ENCODE measurements around the gene RNF223. TPM values are rescaled to one million over a fixed set of nuclear protein-coding genes. Genes with fewer than 3 reads are reported as not detected.

The RNF223 gene
- total RNA-seq, 1 donor from 2014 or later = 1.2 TPM

DNA sequence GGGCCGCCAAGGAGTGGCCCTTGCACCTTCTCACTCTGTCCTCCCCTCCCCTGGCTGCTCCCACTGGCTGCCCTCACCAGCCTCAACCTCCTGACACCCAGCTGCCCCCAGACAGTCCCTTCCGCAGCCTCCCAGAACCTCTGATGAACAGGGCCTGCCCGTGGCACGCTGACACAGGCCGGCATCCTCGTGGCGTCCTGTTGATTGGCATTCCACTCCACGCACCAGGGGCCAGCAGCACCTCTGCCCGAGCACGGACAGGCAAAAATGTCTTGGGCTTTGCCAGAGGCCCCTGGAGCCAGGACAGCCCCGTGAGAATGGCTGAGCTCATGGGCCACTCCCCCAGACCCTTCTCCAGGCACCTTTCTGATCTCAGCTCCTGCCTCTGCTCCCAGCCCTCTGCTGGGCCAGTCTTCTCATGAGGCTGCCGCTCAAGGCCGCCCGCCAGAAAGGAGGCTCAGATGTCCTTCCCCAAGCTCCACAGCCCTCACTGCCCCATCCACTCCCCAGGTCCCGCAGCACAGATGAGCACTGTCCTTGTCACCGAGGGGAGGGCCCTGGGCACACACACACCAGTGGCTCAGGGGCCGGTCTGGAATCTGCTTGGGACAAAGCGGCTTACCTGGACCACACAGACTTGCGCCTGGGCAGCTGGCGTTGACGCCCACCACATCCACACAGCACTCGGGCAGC is 15.8 kb upstream of the RNF223 start:
- H3K36me3 Mint-ChIP-seq = no peaks in the 10 kb centered on the region
- no peaks in the 10 kb centered on the region for H3K4me1 Mint-ChIP-seq (ENCODE audit: unreplicated experiment)
- TF ChIP-seq, protein P1, sequence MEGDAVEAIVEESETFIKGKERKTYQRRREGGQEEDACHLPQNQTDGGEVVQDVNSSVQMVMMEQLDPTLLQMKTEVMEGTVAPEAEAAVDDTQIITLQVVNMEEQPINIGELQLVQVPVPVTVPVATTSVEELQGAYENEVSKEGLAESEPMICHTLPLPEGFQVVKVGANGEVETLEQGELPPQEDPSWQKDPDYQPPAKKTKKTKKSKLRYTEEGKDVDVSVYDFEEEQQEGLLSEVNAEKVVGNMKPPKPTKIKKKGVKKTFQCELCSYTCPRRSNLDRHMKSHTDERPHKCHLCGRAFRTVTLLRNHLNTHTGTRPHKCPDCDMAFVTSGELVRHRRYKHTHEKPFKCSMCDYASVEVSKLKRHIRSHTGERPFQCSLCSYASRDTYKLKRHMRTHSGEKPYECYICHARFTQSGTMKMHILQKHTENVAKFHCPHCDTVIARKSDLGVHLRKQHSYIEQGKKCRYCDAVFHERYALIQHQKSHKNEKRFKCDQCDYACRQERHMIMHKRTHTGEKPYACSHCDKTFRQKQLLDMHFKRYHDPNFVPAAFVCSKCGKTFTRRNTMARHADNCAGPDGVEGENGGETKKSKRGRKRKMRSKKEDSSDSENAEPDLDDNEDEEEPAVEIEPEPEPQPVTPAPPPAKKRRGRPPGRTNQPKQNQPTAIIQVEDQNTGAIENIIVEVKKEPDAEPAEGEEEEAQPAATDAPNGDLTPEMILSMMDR (conservative IDR thresholded peaks at IDR 0.05) = no peak
- H3K27me3 Mint-ChIP-seq = no peaks in the 10 kb centered on the region
- DNase-seq (ENCODE audit: extremely low spot score, unreplicated experiment) = peak; percentile 67
- H3K9me3 Mint-ChIP-seq = no peaks in the 10 kb centered on the region
- H3K4me3 Mint-ChIP-seq = no peak overlapping the region
- H3K27ac Mint-ChIP-seq = no peak overlapping the region

DNA sequence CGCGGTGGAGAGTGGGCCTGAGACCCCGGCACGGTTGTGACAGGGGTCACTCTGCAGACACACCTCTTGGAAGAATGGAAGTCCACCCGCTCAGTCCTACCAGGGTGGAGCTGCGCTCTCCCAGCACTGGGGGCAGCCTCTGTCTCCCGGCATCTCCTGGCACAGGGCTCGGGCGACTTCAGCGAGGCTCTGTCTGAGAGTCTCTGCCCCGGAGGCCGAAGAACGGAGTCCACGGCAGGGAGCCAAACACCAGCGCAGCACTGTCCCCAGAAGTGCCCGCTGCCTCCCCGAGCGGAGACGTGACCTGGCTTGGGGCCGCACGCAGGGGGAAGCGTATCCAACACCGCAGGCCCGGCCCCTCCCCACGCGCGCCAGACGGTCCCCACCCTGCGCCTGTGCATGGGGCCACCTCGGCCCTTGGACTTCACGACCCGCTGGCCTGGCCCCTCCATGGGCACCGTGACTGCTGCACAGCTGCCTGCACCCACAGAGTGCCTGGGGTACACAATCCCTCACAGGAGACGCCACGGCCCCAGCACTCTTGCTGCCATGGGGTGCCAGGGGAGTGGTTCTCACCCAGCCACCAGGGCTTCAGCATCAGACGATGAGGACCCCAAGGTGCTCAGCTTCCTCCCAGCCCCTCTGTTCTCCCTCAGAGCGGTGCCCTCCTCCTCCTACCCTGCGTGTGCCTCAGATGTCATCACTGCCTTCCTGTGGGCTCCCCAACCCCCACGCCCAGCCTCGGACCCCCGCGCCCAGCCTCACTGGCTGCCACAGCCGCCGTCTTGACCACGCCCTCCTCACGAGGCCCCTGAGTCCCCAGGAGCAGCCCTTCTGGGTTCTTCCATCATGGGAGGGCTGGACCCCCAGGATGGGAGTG is 14.9 kb upstream of the RNF223 start:
- H3K9me3 Mint-ChIP-seq = no peaks in the 10 kb centered on the region
- H3K4me1 Mint-ChIP-seq (ENCODE audit: unreplicated experiment) = no peaks in the 10 kb centered on the region
- H3K36me3 Mint-ChIP-seq = no peaks in the 10 kb centered on the region
- H3K4me3 Mint-ChIP-seq = no peak overlapping the region
- DNase-seq (ENCODE audit: extremely low spot score, unreplicated experiment) = peak; percentile 68
- TF ChIP-seq, protein P1 (conservative IDR thresholded peaks at IDR 0.05) = no peak
- H3K27ac Mint-ChIP-seq = no peak overlapping the region
- H3K27me3 Mint-ChIP-seq = no peaks in the 10 kb centered on the region

DNA sequence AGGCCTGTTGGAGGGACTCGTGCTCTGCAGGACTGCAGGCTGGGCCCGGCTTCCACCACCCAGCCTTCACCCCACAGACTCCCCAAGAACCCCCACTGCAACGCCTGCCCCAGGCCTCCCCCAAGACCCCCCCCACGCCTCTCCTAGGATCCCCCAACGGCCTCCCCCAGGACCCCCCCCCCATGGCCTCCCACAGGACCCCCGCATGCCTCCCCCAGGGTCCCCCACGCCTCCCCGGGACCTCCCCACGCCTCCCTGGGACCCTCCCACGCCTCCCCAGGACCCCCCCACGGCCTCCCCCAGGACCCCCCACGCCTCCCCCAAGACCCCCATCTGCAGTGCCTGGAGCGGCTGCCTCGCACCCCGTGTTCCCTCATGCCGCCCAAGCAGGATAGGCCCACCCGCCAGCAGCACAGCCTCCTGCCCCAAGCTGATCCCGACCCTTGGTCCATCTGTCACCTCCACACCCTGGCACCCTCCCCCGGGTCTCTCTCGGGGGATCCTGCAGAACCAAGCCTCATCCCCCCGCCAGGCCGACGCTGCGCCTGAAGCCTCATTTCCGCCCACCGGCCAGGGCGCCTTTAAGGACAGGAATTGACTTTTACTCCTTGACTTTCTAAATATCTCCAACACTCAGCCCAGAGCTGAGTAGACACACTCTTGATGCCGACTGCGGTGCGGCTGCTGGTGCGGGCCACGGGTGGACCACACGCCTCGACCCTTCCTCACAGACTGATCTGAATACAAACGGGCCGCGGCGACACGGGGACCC is 14.1 kb upstream of the RNF223 start:
- Mint-ChIP-seq H3K4me3 (no peak overlapping the region), H3K27me3 (no peaks in the 10 kb centered on the region), H3K36me3 (no peaks in the 10 kb centered on the region), H3K9me3 (no peaks in the 10 kb centered on the region), H3K4me1 (ENCODE audit: unreplicated experiment) (no peaks in the 10 kb centered on the region), H3K27ac (no peak overlapping the region)
- DNase-seq (ENCODE audit: extremely low spot score, unreplicated experiment) = peak; percentile 64
- TF ChIP-seq, protein P1 (conservative IDR thresholded peaks at IDR 0.05) = no peak

DNA sequence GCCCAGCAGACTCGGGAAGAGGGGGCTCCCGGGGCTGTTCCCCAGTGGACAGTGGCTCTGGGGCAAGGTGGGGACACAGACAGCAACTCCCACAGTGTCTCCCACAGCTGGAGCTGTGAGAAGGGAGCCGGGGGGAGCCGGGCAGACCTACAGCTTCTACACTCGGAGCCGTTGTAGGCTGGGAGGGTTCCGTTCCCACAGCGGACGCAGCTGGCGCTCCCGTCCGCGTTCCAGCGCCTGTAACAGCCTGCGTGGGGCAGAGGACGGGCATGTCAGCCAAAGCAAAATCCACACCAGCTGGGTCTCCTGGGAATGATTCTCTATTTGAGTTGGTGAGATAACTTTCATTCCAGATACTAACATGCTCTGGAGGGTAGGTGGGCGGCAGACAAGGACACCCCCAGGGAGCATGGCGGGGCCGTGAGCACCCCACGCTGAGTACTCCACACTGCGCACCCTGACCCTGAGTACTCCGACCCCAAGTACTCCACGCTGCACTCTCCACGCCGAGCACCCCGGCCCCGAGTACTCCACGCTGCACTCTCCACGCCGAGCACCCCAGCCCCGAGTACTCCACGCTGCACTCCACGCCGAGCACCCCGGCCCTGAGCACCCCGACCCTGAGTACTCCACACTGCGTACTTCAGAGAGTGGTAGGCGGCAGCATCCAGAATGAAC is 13.4 kb upstream of the RNF223 start:
- peak; percentile 59 for DNase-seq (ENCODE audit: extremely low spot score, unreplicated experiment)
- Mint-ChIP-seq H3K27ac (no peak overlapping the region), H3K9me3 (no peaks in the 10 kb centered on the region), H3K36me3 (no peaks in the 10 kb centered on the region), H3K27me3 (no peaks in the 10 kb centered on the region), H3K4me3 (no peak overlapping the region), H3K4me1 (ENCODE audit: unreplicated experiment) (no peaks in the 10 kb centered on the region)
- TF ChIP-seq, protein P1 (conservative IDR thresholded peaks at IDR 0.05) = no peak

DNA sequence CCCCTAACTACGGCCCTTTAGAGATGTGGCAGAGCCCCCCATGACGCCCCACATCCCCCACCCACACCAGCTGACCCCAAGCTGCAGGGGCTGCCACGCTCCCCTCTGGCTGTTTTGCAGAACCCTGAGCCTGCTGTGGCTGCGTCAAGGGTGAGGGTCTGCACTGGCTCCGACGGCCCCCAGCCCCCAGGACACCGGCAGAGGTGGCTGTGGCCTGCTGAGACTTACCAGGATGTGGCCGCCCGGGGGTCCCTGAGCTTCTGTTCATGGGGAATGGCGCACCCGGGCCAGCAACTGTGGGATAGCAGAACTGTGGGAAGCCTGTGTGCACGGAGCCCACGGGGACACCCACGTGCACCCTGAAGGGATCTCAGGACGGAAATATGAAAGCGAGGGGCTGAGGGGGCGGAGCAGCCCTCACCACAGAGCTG is 12.8 kb upstream of the RNF223 start:
- Mint-ChIP-seq H3K4me3 (no peak overlapping the region), H3K4me1 (ENCODE audit: unreplicated experiment) (no peaks in the 10 kb centered on the region), H3K9me3 (no peaks in the 10 kb centered on the region), H3K27me3 (no peaks in the 10 kb centered on the region), H3K27ac (no peak overlapping the region), H3K36me3 (no peaks in the 10 kb centered on the region)
- DNase-seq (ENCODE audit: extremely low spot score, unreplicated experiment) = peak; percentile 69
- TF ChIP-seq, protein P1 (conservative IDR thresholded peaks at IDR 0.05) = no peak

Measured in type B pancreatic cell (in vitro differentiated cells).